Erythroblast (primary cell): ENCODE measurements around the gene CEP41.

Source experiments
- GATA1 ChIP-seq: IDR thresholded peaks from 2 replicates; pipeline ENCODE4 v1.6.1; 2011; ENCODE audit warnings: low read depth, mild to moderate bottlenecking, control low read depth, low read length, moderate library complexity
- POLR2A ChIP-seq: IDR thresholded peaks from 2 replicates; pipeline ENCODE4 v1.6.1; 2011; ENCODE audit warnings: mild to moderate bottlenecking, low read length

- no peak for TF ChIP-seq POLR2A
- TF ChIP-seq GATA1, result no peak
Measured at GRCh38 chr7:130384371-130384801, 56.4 kb downstream of the CEP41 start.
